Thoracic aorta (tissue), 2 donors: Measurements from ENCODE around the gene KLHL30. TPM values are rescaled to one million over a fixed set of nuclear protein-coding genes. Genes with fewer than 3 reads are reported as not detected.
A peak's percentile ranks its signal among the peaks of the same experiment; 100 is the strongest.

Experiments
- ATAC-seq: fragments of 150-250 bp; one replicate; pipeline ENCODE4 v1.8.0; 2017; ENCODE audit warnings: low read depth; ENCODE audit not compliant: insufficient number of reproducible peaks, low FRiP score
- DNase-seq: peaks from one replicate; pipeline ENCODE4 v3.0.0-alpha.2; 2020; ENCODE audit warnings: low spot score
- H3K27ac ChIP-seq, 2 donors: fragments of 200-600 bp; sonication (generic); 1 replicate in 1 of 2; 2 replicates in 1 of 2; pipeline ENCODE4 v1.5.1; 2016; ENCODE audit warnings: mild to moderate bottlenecking in 2 of 2, moderate library complexity in 2 of 2
- H3K27me3 ChIP-seq: fragments of 200-600 bp; sonication (generic); replicated peaks from 2 replicates; pipeline ENCODE4 v1.6.0; 2016; ENCODE audit warnings: mild to moderate bottlenecking; ENCODE audit not compliant: insufficient read depth
- H3K36me3 ChIP-seq: fragments of 200-600 bp; sonication (generic); one replicate; pipeline ENCODE4 v1.5.1; 2016
- H3K4me1 ChIP-seq, 2 donors: fragments of 200-600 bp; sonication (generic); 1 replicate in 1 of 2; 2 replicates in 1 of 2; pipeline versions ENCODE4 v1.5.1 to v1.6.0; 2016; ENCODE audit warnings: low read depth in 2 of 2, mild to moderate bottlenecking in 1 of 2; ENCODE audit not compliant: control insufficient read depth in 1 of 2
- H3K4me3 ChIP-seq: fragments of 200-600 bp; sonication (generic); 2 replicates; pipeline ENCODE4 v1.5.1; 2016; ENCODE audit warnings: mild to moderate bottlenecking
- H3K9me3 ChIP-seq: fragments of 200-600 bp; sonication (generic); 2 replicates; pipeline ENCODE4 v1.5.1; 2016
- total RNA-seq, 2 donors: library from RNA; depleted of rRNA; stranded (reverse); fragments of >200 nt; gene quantifications; one replicate each; pipeline versions ENCODE4 v1.1.0 to v1.2.3, GENCODE V29; 2016
- TF ChIP-seq, protein P1 (sequence below): fragments of 200-600 bp; sonication (generic); IDR thresholded peaks from one replicate; pipeline ENCODE4 v1.5.1; 2019; ENCODE audit warnings: antibody characterized with exemption

Gene KLHL30
- total RNA-seq, 2 donors from 2014 or later: 18.3 to 33.4 TPM

DNA sequence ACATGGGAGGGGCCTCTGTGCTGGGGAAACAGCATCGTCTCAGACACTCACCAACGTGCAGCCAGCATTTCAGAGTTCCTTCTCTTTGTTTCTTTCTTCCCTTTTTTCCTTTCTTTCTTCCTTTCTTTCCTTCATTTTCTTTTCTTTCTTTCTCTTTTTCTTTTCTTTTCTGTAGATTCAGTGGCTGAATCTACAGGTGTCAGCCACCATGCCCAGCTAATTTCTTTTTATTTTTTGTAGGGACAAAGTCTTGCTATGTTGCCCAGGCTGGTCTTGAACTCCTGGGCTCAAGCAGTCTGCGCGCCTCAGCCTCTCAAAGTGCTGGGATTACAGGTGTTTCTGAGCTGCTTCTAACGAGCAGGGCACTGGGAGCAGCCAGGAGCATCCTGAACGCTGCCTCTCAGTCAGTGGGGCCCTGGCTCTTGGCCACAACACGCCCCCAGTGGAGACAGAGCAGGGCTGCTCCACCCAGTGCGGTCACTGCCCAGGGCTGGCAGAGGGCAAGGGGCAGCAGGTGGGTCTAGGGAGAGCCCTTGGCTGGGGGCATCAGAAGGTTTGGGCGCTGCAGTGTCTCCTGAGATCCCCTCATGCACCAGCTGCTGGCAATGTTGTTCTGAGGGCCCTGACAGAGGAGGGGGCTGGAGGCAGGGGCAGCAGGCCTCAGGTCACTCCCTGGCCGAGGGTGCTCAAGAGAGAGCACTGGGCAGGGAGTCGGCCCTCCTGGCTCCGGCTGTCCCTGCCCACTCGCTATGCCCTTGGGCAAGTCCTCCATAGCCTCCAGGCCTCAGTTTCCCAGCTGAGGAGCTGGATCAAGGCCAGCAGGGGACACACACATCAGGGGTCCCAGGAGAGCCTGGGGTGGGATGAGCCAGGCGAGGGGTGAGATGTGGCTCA lies 4.7 kb upstream of the KLHL30 start:
- H3K36me3 ChIP-seq: no peaks in the 10 kb centered on the region
- TF ChIP-seq, protein P1, sequence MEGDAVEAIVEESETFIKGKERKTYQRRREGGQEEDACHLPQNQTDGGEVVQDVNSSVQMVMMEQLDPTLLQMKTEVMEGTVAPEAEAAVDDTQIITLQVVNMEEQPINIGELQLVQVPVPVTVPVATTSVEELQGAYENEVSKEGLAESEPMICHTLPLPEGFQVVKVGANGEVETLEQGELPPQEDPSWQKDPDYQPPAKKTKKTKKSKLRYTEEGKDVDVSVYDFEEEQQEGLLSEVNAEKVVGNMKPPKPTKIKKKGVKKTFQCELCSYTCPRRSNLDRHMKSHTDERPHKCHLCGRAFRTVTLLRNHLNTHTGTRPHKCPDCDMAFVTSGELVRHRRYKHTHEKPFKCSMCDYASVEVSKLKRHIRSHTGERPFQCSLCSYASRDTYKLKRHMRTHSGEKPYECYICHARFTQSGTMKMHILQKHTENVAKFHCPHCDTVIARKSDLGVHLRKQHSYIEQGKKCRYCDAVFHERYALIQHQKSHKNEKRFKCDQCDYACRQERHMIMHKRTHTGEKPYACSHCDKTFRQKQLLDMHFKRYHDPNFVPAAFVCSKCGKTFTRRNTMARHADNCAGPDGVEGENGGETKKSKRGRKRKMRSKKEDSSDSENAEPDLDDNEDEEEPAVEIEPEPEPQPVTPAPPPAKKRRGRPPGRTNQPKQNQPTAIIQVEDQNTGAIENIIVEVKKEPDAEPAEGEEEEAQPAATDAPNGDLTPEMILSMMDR: no peak
- H3K4me3 ChIP-seq: no peak overlapping the region
- H3K9me3 ChIP-seq: no peaks in the 10 kb centered on the region
- ATAC-seq: no peak
- H3K27me3 ChIP-seq: no peaks in the 10 kb centered on the region
- no peak overlapping the region for H3K27ac ChIP-seq
- no peak for DNase-seq
- peaks cover 10 to 13% of the 10 kb centered on the region in 2 donors for H3K4me1 ChIP-seq

DNA sequence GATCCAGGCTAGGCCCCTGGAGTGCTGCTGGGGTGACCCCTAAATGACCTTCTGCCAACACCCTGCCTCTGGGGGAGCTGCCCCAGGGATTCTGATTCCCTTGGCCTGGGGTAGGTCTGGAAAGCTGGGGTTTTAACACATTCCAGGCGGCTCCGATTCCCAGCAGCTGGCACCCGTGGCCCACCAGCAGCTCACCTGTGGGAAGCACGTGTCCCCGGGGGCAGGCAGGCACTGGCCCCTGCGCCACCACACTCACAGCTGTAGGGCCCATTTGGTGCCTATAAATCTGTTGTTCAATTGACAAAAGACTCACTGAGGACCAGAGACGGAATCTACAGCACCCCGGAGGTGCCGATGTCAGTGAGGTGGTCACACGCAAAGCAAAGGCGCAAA lies 4.1 kb upstream of the KLHL30 start:
- H3K4me1 ChIP-seq: peaks cover 10 to 19% of the 10 kb centered on the region in 2 donors
- H3K4me3 ChIP-seq: no peak overlapping the region
- DNase-seq: no peak
- no peak for ATAC-seq
- no peaks in the 10 kb centered on the region for H3K27me3 ChIP-seq
- H3K9me3 ChIP-seq: no peaks in the 10 kb centered on the region
- no peak overlapping the region for H3K27ac ChIP-seq
- H3K36me3 ChIP-seq: no peaks in the 10 kb centered on the region
- TF ChIP-seq, protein P1: no peak

DNA sequence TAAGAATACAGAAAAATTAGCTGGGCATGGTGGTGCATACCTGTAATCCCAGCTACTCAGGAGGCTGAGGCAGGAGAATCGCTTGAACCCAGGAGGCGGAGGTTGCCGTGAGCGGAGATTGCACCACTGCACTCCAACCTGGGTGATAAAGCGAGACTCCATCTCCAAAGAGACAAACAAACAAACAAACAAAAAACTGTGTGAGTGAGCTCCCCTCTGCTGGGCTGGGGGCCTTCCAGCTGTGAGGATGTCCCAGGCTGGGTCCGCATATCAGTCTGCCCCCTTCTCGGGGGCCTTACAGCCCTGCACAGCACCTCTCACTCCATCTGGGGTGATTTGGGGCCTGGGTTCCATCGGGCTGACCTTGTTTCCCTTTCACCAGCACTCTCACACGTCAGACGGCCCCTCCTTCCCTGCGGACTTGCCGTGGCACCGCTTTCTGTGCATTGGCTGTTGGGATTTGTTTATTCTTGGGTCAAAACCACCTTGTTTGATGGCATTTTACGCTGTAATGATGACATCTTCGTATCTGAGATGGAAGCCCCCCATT lies 2.8 kb upstream of the KLHL30 start:
- DNase-seq: no peak
- TF ChIP-seq, protein P1: no peak
- no peak for ATAC-seq

DNA sequence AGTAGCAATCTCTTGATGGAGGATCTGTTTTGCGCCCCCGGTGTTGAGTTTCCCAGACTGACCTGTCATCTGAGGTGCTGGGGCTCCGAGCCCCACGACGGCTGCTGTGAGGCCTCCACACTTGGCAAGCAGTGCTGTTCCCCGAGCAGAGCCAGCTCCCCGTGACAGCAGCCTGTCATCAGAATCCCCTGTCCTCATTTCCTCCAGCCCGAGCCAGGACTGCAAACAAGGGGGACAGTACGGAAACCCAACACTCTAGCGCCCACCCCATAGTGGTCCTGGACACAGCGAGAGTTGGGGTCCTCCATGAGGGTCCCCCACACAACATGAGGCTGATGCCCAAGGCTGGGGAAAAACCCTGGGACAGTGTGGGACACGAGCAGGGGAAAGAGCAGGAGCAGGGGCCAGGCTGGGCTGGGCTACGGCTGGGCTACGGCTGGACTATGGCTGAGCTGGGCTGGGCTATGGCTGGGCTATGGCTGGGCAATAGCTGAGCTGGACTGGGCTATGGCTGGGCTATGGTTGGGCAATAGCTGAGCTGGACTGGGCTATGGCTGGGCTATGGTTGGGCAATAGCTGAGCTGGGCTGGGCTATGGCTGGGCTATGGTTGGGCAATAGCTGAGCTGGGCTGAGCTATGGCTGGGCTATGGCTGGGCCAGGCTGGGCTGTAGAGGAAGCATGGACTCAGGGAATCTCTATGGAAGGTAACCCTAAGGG lies 1.5 kb upstream of the KLHL30 start:
- DNase-seq: no peak
- ATAC-seq: no peak
- no peak overlapping the region for H3K27ac ChIP-seq
- TF ChIP-seq, protein P1: no peak
- H3K36me3 ChIP-seq: no peaks in the 10 kb centered on the region
- peaks cover 14 to 43% of the 10 kb centered on the region in 2 donors for H3K4me1 ChIP-seq
- H3K4me3 ChIP-seq: no peak overlapping the region
- no peaks in the 10 kb centered on the region for H3K27me3 ChIP-seq
- no peaks in the 10 kb centered on the region for H3K9me3 ChIP-seq

More for the DNA sequence above, 2.8 kb upstream of the KLHL30 start:
- H3K27me3 ChIP-seq: no peaks in the 10 kb centered on the region
- no peak overlapping the region for H3K27ac ChIP-seq
- H3K4me3 ChIP-seq: no peak overlapping the region
- peaks cover 10 to 30% of the 10 kb centered on the region in 2 donors for H3K4me1 ChIP-seq
- H3K9me3 ChIP-seq: no peaks in the 10 kb centered on the region
- H3K36me3 ChIP-seq: no peaks in the 10 kb centered on the region

DNA sequence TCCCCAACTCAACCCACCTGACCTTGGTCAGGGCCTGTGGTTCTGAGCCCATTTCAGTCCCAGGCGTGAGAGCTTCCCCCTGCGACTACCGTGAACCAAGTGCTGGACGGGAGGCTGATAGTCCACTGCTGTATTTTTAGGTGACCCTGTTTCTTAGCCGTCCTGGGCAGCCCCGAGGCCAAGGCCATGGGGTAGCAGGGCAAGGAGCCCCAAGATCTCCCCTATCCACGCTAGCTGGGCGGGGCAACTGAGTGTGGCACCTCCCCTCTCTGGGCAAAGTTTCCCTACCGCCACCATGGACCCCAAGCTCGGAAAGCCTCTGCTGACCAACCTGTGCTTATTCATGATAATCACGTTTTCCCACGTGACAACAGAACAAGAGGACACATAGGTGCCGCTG lies 583 bp upstream of the KLHL30 start:
- peak overlapping the region; percentile 42 to 71 for H3K27ac ChIP-seq
- H3K4me3 ChIP-seq: peak overlapping the region; percentile 78
- no peaks in the 10 kb centered on the region for H3K36me3 ChIP-seq
- no peak for DNase-seq
- H3K27me3 ChIP-seq: no peaks in the 10 kb centered on the region
- H3K9me3 ChIP-seq: no peaks in the 10 kb centered on the region
- ATAC-seq: no peak
- TF ChIP-seq, protein P1: no peak
- peaks cover 21 to 52% of the 10 kb centered on the region in 2 donors for H3K4me1 ChIP-seq
